IMR-90 (cell line): ENCODE data around the gene SPATA9.

Experiments
- BHLHE40 ChIP-seq: fragments of 150-350 bp; IDR thresholded peaks from 2 replicates; pipeline ENCODE4 v1.6.1; 2016; ENCODE audit warnings: mild to moderate bottlenecking, low read depth, low read length
- CEBPB ChIP-seq: IDR thresholded peaks from 2 replicates; pipeline ENCODE4 v1.6.1; 2012; ENCODE audit warnings: low read depth, low read length, improper control_type of control experiment
- CHD1 ChIP-seq: IDR thresholded peaks from 2 replicates; pipeline ENCODE4 v1.6.1; 2012; ENCODE audit warnings: low read depth, low read length, improper control_type of control experiment
- MXI1 ChIP-seq: IDR thresholded peaks from 2 replicates; pipeline ENCODE4 v1.6.1; 2012; ENCODE audit warnings: low read depth, mild to moderate bottlenecking, low read length, moderate library complexity, borderline replicate concordance
- POLR2A ChIP-seq: IDR thresholded peaks from 2 replicates; pipeline ENCODE4 v1.6.1; 2012; ENCODE audit warnings: mild to moderate bottlenecking, low read depth, low read length
- RAD21 ChIP-seq: IDR thresholded peaks from 2 replicates; pipeline ENCODE4 v1.6.1; 2012; ENCODE audit warnings: low read length, improper control_type of control experiment
- RCOR1 ChIP-seq: IDR thresholded peaks from 2 replicates; pipeline ENCODE4 v1.6.1; 2012; ENCODE audit warnings: mild to moderate bottlenecking, low read length, improper control_type of control experiment; ENCODE audit not compliant: insufficient replicate concordance
- RFX5 ChIP-seq: IDR thresholded peaks from 2 replicates; pipeline ENCODE4 v1.8.0; 2012; ENCODE audit warnings: low read depth, mild to moderate bottlenecking, low read length, moderate library complexity
- SMC3 ChIP-seq: fragments of 150-350 bp; IDR thresholded peaks from 2 replicates; pipeline ENCODE4 v1.6.1; 2016; ENCODE audit warnings: low read depth, mild to moderate bottlenecking, antibody characterized with exemption, low read length, moderate library complexity
- TF ChIP-seq, protein P1 (sequence below): conservative IDR thresholded peaks from 2 replicates; pipeline ENCODE4 v1.5.1; 2012; ENCODE audit warnings: mild to moderate bottlenecking, low read depth, low read length, improper control_type of control experiment
- TF ChIP-seq, protein P2 (sequence below): fragments of 150-350 bp; IDR thresholded peaks from 2 replicates; pipeline ENCODE4 v1.6.1; 2017; ENCODE audit warnings: mild to moderate bottlenecking, antibody characterized with exemption, low read length, low read depth

DNA sequence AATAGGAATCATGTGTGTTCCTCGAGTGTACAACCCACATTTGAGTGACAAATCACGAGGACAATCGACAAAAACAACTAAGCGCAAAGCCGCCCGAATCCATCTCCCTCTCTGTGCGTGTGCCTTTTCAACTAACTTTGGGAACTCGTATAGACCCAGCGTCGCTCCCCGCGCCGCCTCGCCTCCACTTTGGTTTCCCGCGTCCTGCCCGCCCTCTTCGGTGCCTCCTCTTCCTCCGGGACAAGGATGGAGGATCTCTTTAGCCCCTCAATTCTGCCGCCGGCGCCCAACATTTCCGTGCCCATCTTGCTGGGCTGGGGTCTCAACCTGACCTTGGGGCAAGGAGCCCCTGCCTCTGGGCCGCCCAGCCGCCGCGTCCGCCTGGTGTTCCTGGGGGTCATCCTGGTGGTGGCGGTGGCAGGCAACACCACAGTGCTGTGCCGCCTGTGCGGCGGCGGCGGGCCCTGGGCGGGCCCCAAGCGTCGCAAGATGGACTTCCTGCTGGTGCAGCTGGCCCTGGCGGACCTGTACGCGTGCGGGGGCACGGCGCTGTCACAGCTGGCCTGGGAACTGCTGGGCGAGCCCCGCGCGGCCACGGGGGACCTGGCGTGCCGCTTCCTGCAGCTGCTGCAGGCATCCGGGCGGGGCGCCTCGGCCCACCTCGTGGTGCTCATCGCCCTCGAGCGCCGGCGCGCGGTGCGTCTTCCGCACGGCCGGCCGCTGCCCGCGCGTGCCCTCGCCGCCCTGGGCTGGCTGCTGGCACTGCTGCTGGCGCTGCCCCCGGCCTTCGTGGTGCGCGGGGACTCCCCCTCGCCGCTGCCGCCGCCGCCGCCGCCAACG, 62.5 kb downstream of the SPATA9 start, which contains the start of gene GPR150:
- TF ChIP-seq POLR2A (no peak), BHLHE40 (peak; percentile 22), RFX5 (no peak), RCOR1 (no peak), MXI1 (0 out of 2 replicates have a peak, but pooled peaks have one; percentile 37), CHD1 (no peak), SMC3 (no peak), RAD21 (no peak), CEBPB (no peak)
- TF ChIP-seq, protein P1, sequence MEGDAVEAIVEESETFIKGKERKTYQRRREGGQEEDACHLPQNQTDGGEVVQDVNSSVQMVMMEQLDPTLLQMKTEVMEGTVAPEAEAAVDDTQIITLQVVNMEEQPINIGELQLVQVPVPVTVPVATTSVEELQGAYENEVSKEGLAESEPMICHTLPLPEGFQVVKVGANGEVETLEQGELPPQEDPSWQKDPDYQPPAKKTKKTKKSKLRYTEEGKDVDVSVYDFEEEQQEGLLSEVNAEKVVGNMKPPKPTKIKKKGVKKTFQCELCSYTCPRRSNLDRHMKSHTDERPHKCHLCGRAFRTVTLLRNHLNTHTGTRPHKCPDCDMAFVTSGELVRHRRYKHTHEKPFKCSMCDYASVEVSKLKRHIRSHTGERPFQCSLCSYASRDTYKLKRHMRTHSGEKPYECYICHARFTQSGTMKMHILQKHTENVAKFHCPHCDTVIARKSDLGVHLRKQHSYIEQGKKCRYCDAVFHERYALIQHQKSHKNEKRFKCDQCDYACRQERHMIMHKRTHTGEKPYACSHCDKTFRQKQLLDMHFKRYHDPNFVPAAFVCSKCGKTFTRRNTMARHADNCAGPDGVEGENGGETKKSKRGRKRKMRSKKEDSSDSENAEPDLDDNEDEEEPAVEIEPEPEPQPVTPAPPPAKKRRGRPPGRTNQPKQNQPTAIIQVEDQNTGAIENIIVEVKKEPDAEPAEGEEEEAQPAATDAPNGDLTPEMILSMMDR: 0 out of 2 replicates have a peak, but pooled peaks have one; percentile 15
- TF ChIP-seq, protein P2, sequence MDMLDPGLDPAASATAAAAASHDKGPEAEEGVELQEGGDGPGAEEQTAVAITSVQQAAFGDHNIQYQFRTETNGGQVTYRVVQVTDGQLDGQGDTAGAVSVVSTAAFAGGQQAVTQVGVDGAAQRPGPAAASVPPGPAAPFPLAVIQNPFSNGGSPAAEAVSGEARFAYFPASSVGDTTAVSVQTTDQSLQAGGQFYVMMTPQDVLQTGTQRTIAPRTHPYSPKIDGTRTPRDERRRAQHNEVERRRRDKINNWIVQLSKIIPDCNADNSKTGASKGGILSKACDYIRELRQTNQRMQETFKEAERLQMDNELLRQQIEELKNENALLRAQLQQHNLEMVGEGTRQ: 0 out of 2 replicates have a peak, but pooled peaks have one; percentile 23
